Lung (tissue), 12 donors: Measurements from ENCODE around the gene XXYLT1. TPM values are rescaled to one million over a fixed set of nuclear protein-coding genes. Genes with fewer than 3 reads are reported as not detected.

Experiments used
- ATAC-seq: fragments of 200-7000 bp; cut with Tn5 transposase; one replicate; pipeline ENCODE4 v1.9.1; 2020; ENCODE audit warnings: moderate number of reproducible peaks; ENCODE audit not compliant: insufficient read depth, low FRiP score
- DNase-seq, 3 donors: peaks; one replicate each; pipeline ENCODE4 v3.0.0-alpha.2; 2013 to 2017
- H3K27ac ChIP-seq, 2 donors: one replicate each; pipeline ENCODE4 v1.5.1; 2013; ENCODE audit warnings: mild to moderate bottlenecking in 2 of 2, moderate library complexity in 2 of 2, control low read depth in 1 of 2, inconsistent platforms in 1 of 2, low read depth in 1 of 2, low read length in 1 of 2
- H3K27me3 ChIP-seq, 3 donors: one replicate each; pipeline ENCODE4 v1.5.1; 2013; ENCODE audit warnings: low read length in 2 of 3; ENCODE audit not compliant: control insufficient read depth in 3 of 3, insufficient read depth in 3 of 3
- H3K36me3 ChIP-seq, 4 donors: one replicate each; pipeline ENCODE4 v1.5.1; 2013; ENCODE audit warnings: low read length in 4 of 4, mild to moderate bottlenecking in 1 of 4, moderate library complexity in 1 of 4; ENCODE audit not compliant: control insufficient read depth in 4 of 4, insufficient read depth in 4 of 4
- H3K4me1 ChIP-seq, 5 donors: one replicate each; pipeline ENCODE4 v1.5.1; 2013; ENCODE audit warnings: low read length in 5 of 5, mild to moderate bottlenecking in 2 of 5, moderate library complexity in 1 of 5; ENCODE audit not compliant: control insufficient read depth in 5 of 5, insufficient read depth in 5 of 5
- H3K4me3 ChIP-seq: one replicate; pipeline ENCODE4 v1.5.1; 2013; ENCODE audit warnings: mild to moderate bottlenecking, control low read depth, moderate library complexity
- H3K9ac ChIP-seq, 2 donors: one replicate each; pipeline ENCODE4 v1.5.1; 2013; ENCODE audit warnings: low read length in 2 of 2, control low read depth in 1 of 2; ENCODE audit not compliant: insufficient read depth in 1 of 2
- H3K9me3 ChIP-seq, 4 donors: one replicate each; pipeline ENCODE4 v1.5.1; 2013; ENCODE audit warnings: low read length in 3 of 4, mild to moderate bottlenecking in 1 of 4, moderate library complexity in 1 of 4; ENCODE audit not compliant: control insufficient read depth in 4 of 4, insufficient read depth in 3 of 4
- CTCF ChIP-seq: IDR thresholded peaks from 2 replicates; pipeline ENCODE4 v1.5.1; 2012; ENCODE audit warnings: mild to moderate bottlenecking; ENCODE audit errors: control extremely low read depth, extremely low read depth
- WGBS, 2 donors: extraction: QIAGEN DNeasy Blood & Tissue Kit; methylation state at CpG; one replicate each; pipeline ENCODE4 v1.1.7; 2013; 5-methylcytosine and 5-hydroxymethylcytosine counted together
- polyA plus RNA-seq, 2 donors: library from polyadenylated mRNA; stranded (reverse); fragments of 200-250 nt; gene quantifications; one replicate each; pipeline ENCODE4 v1.2.1, GENCODE V29; 2013
- total RNA-seq, 2 donors: library from RNA; depleted of rRNA in 1 of 2; stranded (reverse); fragments of >200 nt in 1 of 2; gene quantifications; one replicate each; pipeline ENCODE4 v1.2.1, GENCODE V29; 2014 to 2021
- donor health status: control.
- donor health status: control.
- donor health status: Bipolar disorder and iron deficiency.
- donor health status: healthy.
- donor health status: DM: yes; HTN: yes; CAD: no.

The XXYLT1 gene
- total and polyA plus RNA-seq, 4 donors = 4.7 to 15.4 (median 11.4) TPM

GRCh38 chr3:195200010-195200822, 70.7 kb downstream of the XXYLT1 start:
- peaks cover 0 to 26% (median 16%) of the 10 kb centered on the region in 5 donors for H3K4me1 ChIP-seq
- ATAC-seq (no peak), DNase-seq (no peak)
- no peak overlapping the region for H3K27ac ChIP-seq
- H3K9ac ChIP-seq = no peak overlapping the region
- TF ChIP-seq CTCF = no peak
- no peaks in the 10 kb centered on the region for H3K36me3 ChIP-seq
- no peaks in the 10 kb centered on the region for H3K27me3 ChIP-seq
- H3K4me3 ChIP-seq = no peak overlapping the region
- H3K9me3 ChIP-seq = no peaks in the 10 kb centered on the region
- 94 to 96% methylated on average over 14 of the region's 14 CpGs for WGBS, 2 donors

GRCh38 chr3:195198426-195199346, 72.3 kb downstream of the XXYLT1 start:
- Histone ChIP-seq H3K4me3 (no peak overlapping the region), H3K27me3 (no peaks in the 10 kb centered on the region), H3K4me1 (peaks cover 0 to 14% (median 11%) of the 10 kb centered on the region in 5 donors), H3K9me3 (no peaks in the 10 kb centered on the region), H3K27ac (no peak overlapping the region), H3K36me3 (no peaks in the 10 kb centered on the region), H3K9ac (no peak overlapping the region)
- ATAC-seq (no peak), DNase-seq (peak in 1 of 3 donors; percentile 40)
- no peak for TF ChIP-seq CTCF
- WGBS, 2 donors = 81 to 89% methylated on average over 19 of the region's 19 CpGs

GRCh38 chr3:195197765-195198425, 73.1 kb downstream of the XXYLT1 start:
- ATAC-seq (peak; percentile 19), DNase-seq (no peak)
- H3K4me1 ChIP-seq = peaks cover 0 to 10% (median 4%) of the 10 kb centered on the region in 5 donors
- H3K9ac ChIP-seq = no peak overlapping the region
- no peak for TF ChIP-seq CTCF
- no peaks in the 10 kb centered on the region for H3K9me3 ChIP-seq
- no peak overlapping the region for H3K4me3 ChIP-seq
- H3K36me3 ChIP-seq = no peaks in the 10 kb centered on the region
- H3K27me3 ChIP-seq = no peaks in the 10 kb centered on the region
- H3K27ac ChIP-seq = no peak overlapping the region
- WGBS, 2 donors = 85 to 86% methylated on average over 11 of the region's 11 CpGs
